Chondrocyte (in vitro differentiated cells): Measurements from ENCODE around the gene RAB8B. TPM values are rescaled to one million over a fixed set of nuclear protein-coding genes. Genes with fewer than 3 reads are reported as not detected.

Experiments
- DNase-seq: peaks from one replicate; pipeline ENCODE4 v3.0.0; 2021; ENCODE audit warnings: mixed read lengths, low spot score
- H3K27ac Mint-ChIP-seq: one replicate; pipeline ENCODE4 v1.8.0; 2021; ENCODE audit warnings: mild to moderate bottlenecking, moderate library complexity, mixed read lengths; ENCODE audit not compliant: unreplicated experiment
- H3K27me3 Mint-ChIP-seq: 2 replicates; pipeline ENCODE4 v1.8.0; 2021; ENCODE audit warnings: low read depth, mixed read lengths
- H3K36me3 Mint-ChIP-seq: 2 replicates; pipeline ENCODE4 v1.8.0; 2021; ENCODE audit warnings: low read depth, mixed read lengths
- H3K4me1 Mint-ChIP-seq: 2 replicates; pipeline ENCODE4 v1.8.0; 2021; ENCODE audit warnings: low read depth, mild to moderate bottlenecking, mixed read lengths
- H3K4me3 Mint-ChIP-seq: one replicate; pipeline ENCODE4 v1.8.0; 2021; ENCODE audit warnings: mild to moderate bottlenecking, moderate library complexity, mixed read lengths; ENCODE audit not compliant: unreplicated experiment
- H3K9me3 Mint-ChIP-seq: 2 replicates; pipeline ENCODE4 v1.8.0; 2021; ENCODE audit warnings: low read depth, mixed read lengths
- CTCF ChIP-seq: fragments of 200-600 bp; sonication (generic); IDR thresholded peaks from 2 replicates; pipeline ENCODE4 v1.5.0; 2021; ENCODE audit warnings: antibody characterized with exemption, mild to moderate bottlenecking, moderate library complexity
- long read RNA-seq: library from polyadenylated mRNA; stranded (forward); transcript quantifications from one replicate; pipeline ENCODE4 v2.0.0, GENCODE V29; 2021
- total RNA-seq: library from RNA; stranded (reverse); gene quantifications from 3 replicates; pipeline ENCODE4 v1.2.1, GENCODE V29; 2021

Gene RAB8B
- 27.6 to 34.8 TPM (median 32.7 TPM) in 3 replicates for total RNA-seq
- long read RNA-seq, full-length matches to known transcripts = 36 of 39 reads
- long read RNA-seq, partial matches to known transcripts = 1 of 39 reads
- long read RNA-seq, other reads (novel, unspliced or antisense) = 2 of 39 reads

- peak within 1 kb of the TSS; percentile 96 for H3K27ac Mint-ChIP-seq
- H3K4me3 Mint-ChIP-seq = peak within 1 kb of the TSS; percentile 84
- H3K4me1 Mint-ChIP-seq = peaks cover 59% of the 10 kb centered on the region
- no peaks in the 10 kb centered on the region for H3K9me3 Mint-ChIP-seq
- H3K27me3 Mint-ChIP-seq = no peaks in the 10 kb centered on the region
- DNase-seq = peak; percentile 100
- no peaks in the 10 kb centered on the region for H3K36me3 Mint-ChIP-seq
- peak; percentile 13 for TF ChIP-seq CTCF
Measured at GRCh38 chr15:63188926-63189871, at the start of gene RAB8B. Gene RAB8B, plus strand, starts transcription at chr15:63189606. Its CDS starts 19 bp downstream, at chr15:63189625.

- Mint-ChIP-seq H3K27ac (no peak overlapping the region), H3K4me3 (no peak overlapping the region)
Measured at GRCh38 chr15:63140936-63141335, 48.5 kb upstream of the RAB8B start.

GRCh38 chr15:63145426-63145825, 44.0 kb upstream of the RAB8B start:
- no peak for TF ChIP-seq CTCF
- no peaks in the 10 kb centered on the region for H3K27me3 Mint-ChIP-seq
- peaks cover 15% of the 10 kb centered on the region for H3K36me3 Mint-ChIP-seq
- H3K9me3 Mint-ChIP-seq = peaks cover 3% of the 10 kb centered on the region
- no peak overlapping the region for H3K27ac Mint-ChIP-seq
- H3K4me1 Mint-ChIP-seq = peaks cover 5% of the 10 kb centered on the region
- H3K4me3 Mint-ChIP-seq = no peak overlapping the region
- no peak for DNase-seq

More at GRCh38 chr15:63140936-63141335, 48.5 kb upstream of the RAB8B start:
- DNase-seq = no peak
- peaks cover 10% of the 10 kb centered on the region for H3K36me3 Mint-ChIP-seq
- TF ChIP-seq CTCF = no peak
- peaks cover 3% of the 10 kb centered on the region for H3K9me3 Mint-ChIP-seq
- peaks cover 8% of the 10 kb centered on the region for H3K4me1 Mint-ChIP-seq
- H3K27me3 Mint-ChIP-seq = no peaks in the 10 kb centered on the region

GRCh38 chr15:63146684-63147083, 42.7 kb upstream of the RAB8B start:
- H3K9me3 Mint-ChIP-seq = peaks cover 3% of the 10 kb centered on the region
- no peak for DNase-seq
- H3K4me3 Mint-ChIP-seq = no peak overlapping the region
- peak; percentile 49 for TF ChIP-seq CTCF
- no peaks in the 10 kb centered on the region for H3K27me3 Mint-ChIP-seq
- peaks cover 11% of the 10 kb centered on the region for H3K36me3 Mint-ChIP-seq
- H3K27ac Mint-ChIP-seq = no peak overlapping the region
- H3K4me1 Mint-ChIP-seq = peaks cover 9% of the 10 kb centered on the region

GRCh38 chr15:63151665-63152064, 37.7 kb upstream of the RAB8B start:
- peaks cover 30% of the 10 kb centered on the region for H3K4me1 Mint-ChIP-seq
- peak overlapping the region; percentile 51 for H3K27ac Mint-ChIP-seq
- H3K27me3 Mint-ChIP-seq = no peaks in the 10 kb centered on the region
- no peak for DNase-seq
- no peak overlapping the region for H3K4me3 Mint-ChIP-seq
- peaks cover 25% of the 10 kb centered on the region for H3K36me3 Mint-ChIP-seq
- no peak for TF ChIP-seq CTCF
- no peaks in the 10 kb centered on the region for H3K9me3 Mint-ChIP-seq
